GM21526 (cell line): ENCODE data around the gene SFTPD.
"Not testable (repeated sequence)": the region's sequence is repeated elsewhere in the genome, so short reads cannot be mapped to it uniquely, and the experiment has no call there.

Source experiments
- ATAC-seq: cut with Tn5 transposase; IDR thresholded peaks from one replicate; pipeline ENCODE4 v1.9.1; 2021; ENCODE audit warnings: moderate library complexity; ENCODE audit not compliant: unreplicated experiment, low FRiP score

The SFTPD gene

DNA sequence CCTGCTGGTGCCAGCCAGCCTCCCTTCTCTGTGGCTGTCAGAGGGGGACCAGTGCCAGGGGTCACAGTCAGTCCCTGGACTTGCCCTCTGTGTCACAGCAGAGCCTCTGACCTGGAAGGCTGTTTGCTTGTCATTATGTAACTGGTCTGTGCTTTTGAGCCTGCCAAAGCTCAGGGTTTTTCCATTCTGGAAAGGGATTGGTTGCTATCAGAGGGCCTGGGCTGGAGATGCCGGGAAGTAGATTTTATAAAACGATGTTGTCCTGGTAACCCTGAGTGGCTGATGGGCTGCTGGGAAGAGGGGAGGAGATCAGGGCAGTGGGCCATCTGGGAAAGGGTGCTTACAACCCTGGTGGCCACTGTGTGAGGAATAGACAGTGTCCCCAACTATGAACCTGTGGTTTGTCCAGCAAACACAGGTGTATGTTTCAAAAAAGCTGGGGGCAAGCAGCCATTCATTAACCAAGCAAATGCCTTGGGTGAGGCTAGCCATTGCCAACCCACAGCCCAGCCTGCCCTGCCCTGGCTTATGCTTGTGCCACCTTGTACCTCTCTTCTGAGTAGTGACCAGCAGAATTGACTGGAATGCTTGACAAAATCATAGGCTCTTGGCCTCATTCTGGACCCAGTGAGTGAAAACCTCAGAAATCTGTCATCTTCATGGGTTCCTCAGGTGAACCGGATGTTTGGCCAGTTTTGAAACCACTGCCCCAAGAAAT is 21.6 kb downstream of the SFTPD start:
- ATAC-seq: no peak

DNA sequence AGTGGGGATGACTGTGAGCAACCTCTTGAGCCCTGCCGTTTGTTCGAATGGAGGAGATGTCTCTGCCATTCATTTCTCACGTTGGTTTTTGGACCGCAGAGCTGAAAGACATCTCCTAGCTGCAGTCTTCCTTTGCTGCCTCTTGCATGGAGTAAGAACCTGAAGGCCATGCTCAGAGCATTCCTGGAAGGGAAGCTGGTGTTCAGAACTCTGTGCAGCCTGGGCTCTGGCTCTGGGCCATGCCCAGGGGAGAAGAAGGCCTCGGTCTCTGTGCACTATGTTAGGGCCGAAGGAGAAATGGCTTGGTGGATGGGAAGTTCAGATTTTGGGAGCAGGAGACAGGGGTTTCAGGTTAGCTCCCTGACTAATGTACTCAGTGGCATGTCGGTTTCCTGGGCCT is 22.9 kb downstream of the SFTPD start:
- no peak for ATAC-seq

DNA sequence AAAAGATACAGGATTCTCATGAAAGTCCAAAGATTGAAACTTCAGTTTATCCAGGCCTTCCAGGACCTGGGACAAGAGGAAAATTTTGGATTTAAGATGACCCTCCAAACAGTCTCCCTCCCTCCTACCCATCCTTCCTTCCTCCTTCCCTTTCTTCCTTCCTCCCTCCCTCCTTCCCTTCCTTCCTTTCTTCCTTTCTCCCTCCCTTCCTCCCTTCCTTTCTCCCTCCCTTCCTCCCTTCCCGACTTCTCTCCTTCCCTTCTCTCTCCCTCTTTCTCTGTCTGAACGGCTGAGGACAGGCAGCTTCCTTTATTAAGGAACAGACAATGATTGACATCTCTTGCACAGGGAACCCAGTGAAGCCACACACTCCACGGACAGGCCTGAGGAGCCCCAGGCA is 23.3 kb downstream of the SFTPD start:
- no peak for ATAC-seq

DNA sequence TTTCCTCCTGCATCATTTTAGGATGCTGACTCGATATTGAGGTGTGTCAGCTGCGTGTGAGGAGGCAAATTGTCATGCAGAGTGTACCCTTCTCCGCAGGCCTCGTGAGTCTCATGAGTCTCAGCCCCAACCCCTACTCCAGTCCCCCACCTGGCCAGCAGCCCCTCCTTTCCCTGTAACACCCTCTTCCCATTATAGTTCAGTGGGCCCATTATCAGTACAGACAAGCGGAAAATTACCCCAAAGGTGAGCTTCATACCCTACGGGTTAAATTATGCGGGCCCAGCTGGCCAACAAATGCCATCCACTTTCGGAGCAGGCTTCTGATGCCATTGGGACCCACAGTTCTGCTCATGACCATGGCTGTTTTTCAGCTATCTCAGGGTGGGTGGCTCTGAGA is 25.2 kb downstream of the SFTPD start:
- no peak for ATAC-seq

DNA sequence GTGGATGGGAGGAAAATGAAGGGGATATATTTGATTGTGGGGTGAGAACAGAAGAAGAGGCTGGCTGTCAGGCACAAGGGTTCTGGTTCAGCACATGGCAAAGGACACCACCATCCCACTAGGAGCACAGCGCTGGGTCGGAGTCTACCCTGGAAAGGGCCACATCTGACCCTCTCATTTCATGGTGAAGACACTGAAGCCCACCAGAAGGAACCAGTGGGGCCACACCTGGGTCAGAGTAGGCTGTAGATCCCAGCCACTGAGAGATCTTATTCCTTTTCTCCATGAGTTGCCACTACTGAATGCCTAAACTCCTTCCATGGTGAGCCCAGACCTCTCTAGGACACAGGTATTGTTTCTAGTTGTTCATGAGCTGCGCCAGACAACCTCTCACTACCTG is 25.8 kb downstream of the SFTPD start:
- no peak for ATAC-seq

DNA sequence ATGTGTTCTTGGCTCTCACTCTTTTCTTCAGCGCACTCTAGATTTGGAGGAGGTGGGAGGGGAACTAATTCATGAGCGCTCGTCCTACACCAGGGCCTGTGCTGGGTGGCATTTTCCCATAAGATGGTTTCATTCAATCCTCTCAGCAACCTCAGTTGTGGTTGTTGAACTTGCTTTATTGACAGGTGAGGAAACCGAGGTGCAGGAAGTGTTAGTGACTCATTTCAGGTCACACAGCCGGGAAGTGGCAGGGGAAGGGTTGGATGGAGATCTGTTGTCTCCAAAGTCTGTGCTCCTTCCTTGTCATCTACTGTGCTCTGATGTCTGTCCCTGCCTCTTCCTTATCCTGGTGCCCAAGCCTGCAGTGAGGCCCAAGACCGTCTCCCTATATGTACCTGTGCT is 26.9 kb downstream of the SFTPD start:
- not testable (repeated sequence) for ATAC-seq

DNA sequence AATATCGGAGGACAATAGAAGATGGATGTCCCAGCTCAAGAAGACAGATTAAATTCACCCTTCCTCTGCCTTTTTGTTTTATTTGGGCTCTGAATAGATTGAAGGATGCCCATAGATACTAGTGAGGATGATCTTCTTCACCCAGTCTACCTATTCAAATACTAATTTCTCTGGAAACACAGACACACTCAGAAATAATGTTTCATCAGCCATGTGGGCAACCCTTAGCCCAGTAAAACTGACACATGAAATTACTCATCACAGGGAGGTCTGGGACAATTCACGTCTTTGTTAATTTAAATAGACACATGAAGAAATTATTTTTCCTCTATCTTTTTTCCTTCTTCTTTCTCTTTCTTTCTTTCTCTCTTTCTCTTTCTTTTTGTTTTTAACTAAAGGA is 33.1 kb downstream of the SFTPD start:
- ATAC-seq: not testable (repeated sequence)

DNA sequence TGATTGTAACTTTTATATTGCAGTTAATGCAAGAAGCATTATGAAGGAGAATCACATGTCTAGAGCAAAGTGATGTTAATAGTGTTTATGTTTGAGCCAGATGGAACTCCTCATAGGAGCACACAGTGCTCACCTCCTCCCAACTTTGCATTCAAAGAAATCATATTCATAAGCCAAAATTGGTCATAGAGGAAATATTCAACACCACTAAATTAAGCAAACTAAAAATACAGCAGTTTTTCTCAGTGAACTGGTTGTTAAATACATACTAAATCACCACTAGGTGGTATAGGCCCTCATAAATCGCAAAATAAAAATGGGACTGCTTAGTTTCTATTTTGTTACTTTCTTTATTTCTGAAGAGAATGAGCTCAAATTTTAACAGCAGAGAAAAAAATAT is 34.4 kb downstream of the SFTPD start:
- not testable (repeated sequence) for ATAC-seq

DNA sequence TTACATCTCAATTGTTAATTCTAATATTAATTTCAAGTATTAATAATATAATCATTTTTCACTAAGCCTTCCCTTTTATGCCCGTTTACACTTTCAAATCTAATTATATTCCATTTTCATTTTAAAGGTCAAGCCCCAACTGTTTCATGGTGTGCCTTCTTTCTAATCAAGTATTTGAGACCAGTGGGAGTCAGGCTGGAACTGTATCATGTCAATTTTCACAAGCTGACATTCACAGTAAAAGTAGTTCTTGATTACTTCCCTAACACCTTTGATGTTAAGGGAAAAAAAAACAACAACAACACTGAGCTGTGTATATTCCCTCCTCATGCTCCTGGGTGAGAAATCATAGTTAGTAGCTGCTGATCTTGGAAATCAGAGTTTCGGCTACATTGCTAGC is 38.1 kb downstream of the SFTPD start:
- no peak for ATAC-seq

DNA sequence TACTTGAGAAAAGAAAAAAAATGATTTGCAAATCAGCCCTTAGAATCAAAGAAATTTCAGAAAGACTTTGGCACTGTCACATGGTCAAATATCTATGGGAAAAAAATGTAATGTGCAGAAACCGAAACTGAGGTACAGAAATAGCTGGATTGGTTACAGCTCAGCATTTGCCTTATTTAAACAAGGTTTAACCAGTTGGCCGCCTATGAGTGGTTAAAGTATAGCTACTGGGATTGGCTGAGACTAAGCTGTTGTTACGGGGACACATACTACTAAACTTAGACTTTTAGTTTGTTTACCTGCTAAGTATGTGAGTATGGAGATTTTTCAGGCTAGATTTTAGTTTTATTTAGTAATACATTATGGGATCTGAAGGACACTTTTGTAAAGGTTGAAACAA is 38.6 kb downstream of the SFTPD start:
- no peak for ATAC-seq

DNA sequence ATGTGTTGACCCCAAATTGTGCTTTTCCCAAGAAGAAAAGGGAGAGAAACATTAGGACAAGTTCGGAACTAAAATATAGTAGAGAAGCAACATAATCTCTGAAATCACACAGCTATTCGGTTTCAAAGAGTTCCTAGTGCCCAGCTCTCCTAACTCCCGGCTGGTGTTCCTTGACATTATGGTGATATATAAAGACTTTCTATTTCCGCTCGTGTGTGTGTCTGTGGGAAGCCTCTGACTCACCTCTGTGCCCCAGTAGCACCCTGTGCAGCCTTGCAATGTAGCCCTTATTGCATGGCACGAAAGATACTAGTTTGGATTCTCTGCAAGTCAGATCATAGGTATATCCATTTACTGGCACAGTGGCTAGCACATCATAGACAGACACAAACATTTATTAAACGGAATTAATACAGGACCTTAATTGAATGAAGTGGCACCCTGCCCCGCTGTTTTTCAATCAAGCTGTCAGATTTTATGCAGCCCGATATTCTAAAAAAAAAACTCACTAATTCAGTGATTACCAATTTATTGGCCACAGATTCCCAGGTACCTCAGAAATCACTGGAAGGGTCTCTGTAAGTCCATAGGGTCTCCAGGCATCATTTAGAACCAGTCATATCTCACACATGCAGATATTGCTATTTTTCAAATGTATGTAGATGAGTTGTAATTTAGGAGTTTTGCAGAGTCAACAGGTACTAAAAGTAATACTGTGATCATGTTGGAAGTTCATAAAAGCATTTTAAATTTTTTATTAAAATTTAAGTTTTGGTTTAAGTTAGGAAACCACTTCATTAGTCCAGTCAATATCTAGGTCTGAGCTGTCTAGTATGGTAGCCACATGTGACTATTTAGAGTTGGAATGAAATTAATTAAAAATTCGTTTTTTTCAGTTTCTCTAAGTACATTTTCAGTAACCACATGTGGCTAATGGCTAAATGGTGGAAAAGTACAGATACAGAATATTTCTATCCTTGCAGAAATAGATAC is 43.3 kb downstream of the SFTPD start:
- no peak for ATAC-seq

DNA sequence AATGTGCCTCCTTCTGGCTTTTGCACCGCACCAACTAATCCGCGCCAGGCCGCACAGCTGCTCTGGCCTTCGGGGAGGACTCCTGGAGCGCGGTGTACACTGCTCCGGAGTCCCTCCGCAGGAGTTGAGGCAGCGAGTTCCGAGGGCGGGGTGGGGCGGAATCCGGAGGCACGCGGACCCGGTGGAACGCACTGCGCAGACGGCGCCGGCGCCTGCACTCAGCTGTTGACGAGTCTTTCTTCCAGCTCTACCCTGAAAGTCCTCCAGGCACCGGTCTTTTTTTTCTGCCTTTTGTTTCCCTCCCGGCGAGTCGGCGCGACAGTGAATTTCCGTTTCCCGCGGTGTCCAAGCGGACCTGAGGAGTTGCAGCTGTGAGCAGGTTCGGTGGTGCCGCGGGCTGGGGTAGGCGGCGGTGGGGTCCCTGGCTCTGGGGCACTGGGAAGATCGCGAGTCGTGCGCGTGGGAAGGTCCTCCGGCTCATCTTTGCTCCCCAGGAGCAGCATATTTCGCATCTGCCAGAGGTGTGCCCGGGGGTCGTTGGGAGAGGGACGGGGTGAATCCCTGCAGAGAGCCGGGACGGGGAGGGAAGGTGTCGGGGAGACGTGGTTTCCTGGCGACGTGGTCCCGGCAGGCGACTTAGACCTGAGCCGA is 44.1 kb downstream of the SFTPD start:
- no peak for ATAC-seq

DNA sequence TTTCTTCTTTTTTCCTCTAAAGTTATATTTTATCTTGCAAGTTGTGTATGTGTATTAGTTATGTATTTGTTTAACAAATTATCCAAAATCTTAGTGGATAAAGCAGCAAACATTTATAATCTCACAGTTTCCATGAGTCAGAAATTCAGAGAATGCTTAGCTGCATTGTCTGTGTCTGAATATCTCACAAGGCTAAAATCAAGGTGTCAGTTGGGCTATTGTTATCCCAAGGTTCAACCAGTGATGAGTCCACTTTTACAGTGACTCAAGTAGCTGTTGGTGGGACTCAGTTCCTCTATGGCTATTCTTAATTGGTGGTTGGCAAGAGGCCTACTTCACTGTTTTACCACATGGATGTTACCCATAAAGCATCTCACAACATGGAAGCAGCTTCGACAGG is 47.3 kb downstream of the SFTPD start:
- ATAC-seq: not testable (repeated sequence)

DNA sequence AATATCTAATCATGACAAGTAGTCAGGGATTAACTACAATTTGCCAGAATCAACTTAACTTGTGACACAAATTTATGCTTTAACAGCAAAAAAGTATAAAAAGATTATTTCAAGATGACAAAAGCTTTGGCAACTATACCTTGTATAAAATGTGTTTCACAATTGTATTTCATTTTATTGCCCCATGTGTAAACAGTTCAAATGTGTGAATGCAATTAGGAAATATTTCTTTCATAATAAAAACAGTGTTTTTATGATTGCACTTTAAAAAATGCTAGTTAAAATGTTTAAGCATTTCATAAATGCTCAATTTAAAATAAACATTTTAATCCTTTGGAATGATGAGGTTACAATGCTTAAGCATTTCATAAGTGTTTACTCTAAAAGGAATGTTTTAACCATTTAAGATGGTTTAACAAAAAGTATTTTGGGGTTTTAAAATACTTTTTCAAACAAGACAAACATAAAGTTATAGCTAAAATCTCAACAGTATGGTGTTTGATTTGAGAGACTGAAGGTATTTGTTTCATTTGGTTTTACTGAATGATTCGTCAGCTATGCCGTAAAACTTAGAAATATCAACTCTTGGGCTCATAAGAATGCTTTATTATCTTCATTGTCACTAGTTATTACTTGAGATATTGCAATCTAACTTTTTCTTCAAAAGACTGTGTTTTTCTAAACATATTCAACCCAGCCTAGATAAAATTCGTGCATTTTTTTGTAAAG is 50.1 kb downstream of the SFTPD start:
- no peak for ATAC-seq

DNA sequence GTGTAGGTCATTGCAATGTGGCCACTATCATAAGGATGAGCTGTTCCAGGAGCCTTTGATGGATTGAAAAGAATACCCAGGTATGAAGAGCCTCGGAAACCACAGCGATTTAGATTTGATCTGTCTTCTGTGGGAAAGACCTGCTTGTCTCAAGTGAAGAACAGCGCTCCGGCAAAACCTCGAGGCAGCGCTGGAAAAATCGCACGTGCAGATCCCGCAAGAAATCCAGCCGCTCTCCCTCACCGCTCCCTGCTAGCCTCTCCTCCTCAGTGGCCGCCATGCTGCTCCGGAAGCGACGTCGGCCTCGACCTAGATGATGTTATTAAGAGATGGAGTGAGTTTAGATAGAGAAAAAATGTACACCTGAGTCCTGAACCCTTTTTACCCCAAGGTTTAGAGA is 56.0 kb downstream of the SFTPD start:
- not testable (repeated sequence) for ATAC-seq

DNA sequence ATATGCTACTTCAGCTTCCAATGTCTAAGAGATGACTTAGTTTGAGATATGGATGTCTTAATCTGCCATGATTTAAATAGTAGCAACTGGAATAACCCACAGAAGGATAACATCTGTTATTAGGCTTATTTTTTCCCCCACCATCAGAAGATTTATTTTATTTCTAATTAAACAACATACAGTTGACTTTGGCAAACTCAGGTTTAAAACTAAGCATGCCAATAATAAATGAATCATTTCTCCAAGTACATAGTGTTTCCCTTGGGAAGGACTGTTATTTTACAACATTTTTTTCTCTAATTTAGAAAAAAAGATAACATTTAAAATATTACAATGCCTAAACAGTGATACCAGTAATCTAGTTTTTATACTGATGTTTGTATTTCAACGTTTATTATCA is 58.4 kb downstream of the SFTPD start:
- ATAC-seq: no peak

DNA sequence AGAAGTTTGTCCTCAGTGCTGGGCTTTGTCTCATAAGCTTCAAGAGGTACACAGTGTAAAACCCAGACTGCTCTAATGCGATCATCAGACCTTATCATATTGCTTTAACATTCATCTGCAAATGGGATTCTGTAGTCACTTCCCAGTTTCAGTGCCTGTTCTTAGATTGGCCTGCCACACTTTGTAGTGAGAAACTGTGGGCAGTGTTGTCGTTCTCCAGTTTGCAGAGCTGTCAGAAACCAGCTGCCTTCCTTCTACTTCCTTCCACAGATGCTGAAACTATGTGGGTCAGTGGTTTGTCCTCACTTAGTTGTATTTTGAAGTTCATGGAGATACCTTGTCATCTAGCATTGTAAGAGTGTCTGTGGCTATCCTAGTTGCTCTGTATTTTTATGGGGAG is 59.9 kb downstream of the SFTPD start:
- not testable (repeated sequence) for ATAC-seq
